ENCODE measurements around the gene PWP2. TPM values are rescaled to one million over a fixed set of nuclear protein-coding genes. Genes with fewer than 3 reads are reported as not detected.
"Not testable (repeated sequence)": the region's sequence is repeated elsewhere in the genome, so short reads cannot be mapped to it uniquely, and the experiment has no call there.

Gene PWP2
- total RNA-seq, 1 donor from 2014 or later, result 20.4 TPM

GRCh38 chr21:44090325-44090724 lies 16.9 kb upstream of the PWP2 start:
- H3K9me3 ChIP-seq, result no peaks in the 10 kb centered on the region
- TF ChIP-seq, protein P1, sequence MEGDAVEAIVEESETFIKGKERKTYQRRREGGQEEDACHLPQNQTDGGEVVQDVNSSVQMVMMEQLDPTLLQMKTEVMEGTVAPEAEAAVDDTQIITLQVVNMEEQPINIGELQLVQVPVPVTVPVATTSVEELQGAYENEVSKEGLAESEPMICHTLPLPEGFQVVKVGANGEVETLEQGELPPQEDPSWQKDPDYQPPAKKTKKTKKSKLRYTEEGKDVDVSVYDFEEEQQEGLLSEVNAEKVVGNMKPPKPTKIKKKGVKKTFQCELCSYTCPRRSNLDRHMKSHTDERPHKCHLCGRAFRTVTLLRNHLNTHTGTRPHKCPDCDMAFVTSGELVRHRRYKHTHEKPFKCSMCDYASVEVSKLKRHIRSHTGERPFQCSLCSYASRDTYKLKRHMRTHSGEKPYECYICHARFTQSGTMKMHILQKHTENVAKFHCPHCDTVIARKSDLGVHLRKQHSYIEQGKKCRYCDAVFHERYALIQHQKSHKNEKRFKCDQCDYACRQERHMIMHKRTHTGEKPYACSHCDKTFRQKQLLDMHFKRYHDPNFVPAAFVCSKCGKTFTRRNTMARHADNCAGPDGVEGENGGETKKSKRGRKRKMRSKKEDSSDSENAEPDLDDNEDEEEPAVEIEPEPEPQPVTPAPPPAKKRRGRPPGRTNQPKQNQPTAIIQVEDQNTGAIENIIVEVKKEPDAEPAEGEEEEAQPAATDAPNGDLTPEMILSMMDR (IDR thresholded peaks at IDR 0.05), result no peak
- TF ChIP-seq POLR2AphosphoS5 (IDR thresholded peaks at IDR 0.05; ENCODE audit: insufficient read depth in 1 of 2, low read depth in 1 of 2), result no peak
- no peak for TF ChIP-seq POLR2A (IDR thresholded peaks at IDR 0.05)
- no peak overlapping the region for H3K27ac ChIP-seq
- H3K36me3 ChIP-seq, result peaks cover 0 to 68% of the 10 kb centered on the region in 2 donors
- H3K4me1 ChIP-seq, result no peaks in the 10 kb centered on the region
- no peak for DNase-seq (ENCODE audit: extremely low spot score in 2 of 2)
- intact Hi-C loops (cut with DNase I), result no loop called here
- H3K27me3 ChIP-seq, result no peaks in the 10 kb centered on the region
- no peak overlapping the region for H3K4me3 ChIP-seq

DNA sequence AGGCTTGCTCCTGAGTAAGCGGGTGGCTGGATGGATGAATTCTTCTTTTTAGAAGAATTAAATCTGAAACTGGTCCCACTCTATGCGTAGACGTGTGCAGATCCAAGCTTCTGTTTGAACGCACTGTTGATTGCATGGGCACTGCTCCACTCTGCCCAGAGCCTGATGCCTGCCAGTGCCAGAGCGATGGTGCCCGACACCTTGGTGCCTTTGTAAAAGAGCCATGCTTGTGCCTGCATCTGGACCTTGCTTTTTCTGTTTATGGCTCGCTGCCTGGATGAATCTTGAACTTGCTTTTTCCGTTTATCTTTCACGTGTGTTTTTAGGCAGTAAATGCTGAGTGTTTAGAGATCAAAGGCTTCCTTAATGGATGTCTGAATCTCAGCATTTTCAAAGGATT lies 15.0 kb upstream of the PWP2 start:
- TF ChIP-seq POLR2A (IDR thresholded peaks at IDR 0.05), result no peak
- TF ChIP-seq, protein P1 (IDR thresholded peaks at IDR 0.05), result no peak
- no peak for TF ChIP-seq POLR2AphosphoS5 (IDR thresholded peaks at IDR 0.05; ENCODE audit: insufficient read depth in 1 of 2, low read depth in 1 of 2)
- Histone ChIP-seq H3K27me3 (no peaks in the 10 kb centered on the region), H3K36me3 (peaks cover 0 to 57% of the 10 kb centered on the region in 2 donors), H3K9me3 (no peaks in the 10 kb centered on the region), H3K27ac (no peak overlapping the region), H3K4me3 (no peak overlapping the region), H3K4me1 (no peaks in the 10 kb centered on the region)
- intact Hi-C loops (cut with DNase I), result no loop called here
- DNase-seq (ENCODE audit: extremely low spot score in 2 of 2), result no peak

DNA sequence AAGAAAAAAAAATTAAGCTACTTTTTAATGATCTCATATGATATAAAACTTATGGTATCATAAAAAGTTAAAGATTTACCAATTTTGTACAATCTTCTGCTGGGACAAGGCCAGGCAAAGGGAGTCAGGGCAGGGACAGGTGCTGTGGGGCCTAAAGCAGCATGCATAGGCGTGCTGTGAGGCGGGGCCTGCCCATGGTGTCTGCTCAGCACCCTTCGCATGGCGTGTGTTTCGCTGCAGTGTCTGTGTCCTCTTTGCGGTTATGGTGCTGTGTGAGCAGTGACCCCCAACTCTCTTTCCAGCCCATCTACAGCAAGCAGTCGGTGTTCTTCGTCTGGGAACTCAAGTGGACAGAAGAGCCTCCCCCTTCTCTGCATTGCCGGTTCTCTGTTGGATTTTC lies 13.4 kb upstream of the PWP2 start:
- no peak overlapping the region for H3K4me3 ChIP-seq
- H3K4me1 ChIP-seq, result no peaks in the 10 kb centered on the region
- intact Hi-C loops (cut with DNase I), result no loop called here
- TF ChIP-seq, protein P1 (IDR thresholded peaks at IDR 0.05), result no peak
- TF ChIP-seq POLR2A (IDR thresholded peaks at IDR 0.05), result no peak
- TF ChIP-seq POLR2AphosphoS5 (IDR thresholded peaks at IDR 0.05; ENCODE audit: insufficient read depth in 1 of 2, low read depth in 1 of 2), result no peak
- no peaks in the 10 kb centered on the region for H3K27me3 ChIP-seq
- H3K27ac ChIP-seq, result no peak overlapping the region
- no peak for DNase-seq (ENCODE audit: extremely low spot score in 2 of 2)
- peaks cover 0 to 42% of the 10 kb centered on the region in 2 donors for H3K36me3 ChIP-seq
- H3K9me3 ChIP-seq, result no peaks in the 10 kb centered on the region

DNA sequence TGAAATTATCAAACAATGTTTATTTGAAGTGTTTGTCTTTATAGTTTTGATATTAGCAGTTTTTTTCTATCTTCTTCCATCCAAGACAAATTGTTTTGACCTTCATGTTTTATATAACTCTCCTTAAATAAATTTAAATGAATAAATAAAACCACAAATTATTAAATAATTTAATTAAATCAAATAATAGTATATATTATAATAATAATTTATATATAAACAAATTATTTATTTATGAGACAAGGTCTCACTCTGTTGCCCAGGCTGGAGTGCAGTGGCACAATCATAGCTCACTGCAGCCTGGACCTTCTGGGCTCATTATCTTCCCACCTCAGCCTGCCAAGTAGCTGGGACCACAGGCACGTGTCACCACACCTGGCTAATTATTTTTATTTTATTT lies 12.4 kb upstream of the PWP2 start:
- intact Hi-C loops (cut with DNase I), result no loop called here
- DNase-seq (ENCODE audit: extremely low spot score in 2 of 2), result no peak
- Histone ChIP-seq H3K9me3 (no peaks in the 10 kb centered on the region), H3K36me3 (peaks cover 0 to 37% of the 10 kb centered on the region in 2 donors), H3K27me3 (no peaks in the 10 kb centered on the region), H3K4me1 (no peaks in the 10 kb centered on the region), H3K4me3 (no peak overlapping the region), H3K27ac (no peak overlapping the region)
- TF ChIP-seq POLR2AphosphoS5 (IDR thresholded peaks at IDR 0.05; ENCODE audit: insufficient read depth in 1 of 2, low read depth in 1 of 2) (no peak), POLR2A (IDR thresholded peaks at IDR 0.05) (no peak)
- TF ChIP-seq, protein P1 (IDR thresholded peaks at IDR 0.05), result no peak

DNA sequence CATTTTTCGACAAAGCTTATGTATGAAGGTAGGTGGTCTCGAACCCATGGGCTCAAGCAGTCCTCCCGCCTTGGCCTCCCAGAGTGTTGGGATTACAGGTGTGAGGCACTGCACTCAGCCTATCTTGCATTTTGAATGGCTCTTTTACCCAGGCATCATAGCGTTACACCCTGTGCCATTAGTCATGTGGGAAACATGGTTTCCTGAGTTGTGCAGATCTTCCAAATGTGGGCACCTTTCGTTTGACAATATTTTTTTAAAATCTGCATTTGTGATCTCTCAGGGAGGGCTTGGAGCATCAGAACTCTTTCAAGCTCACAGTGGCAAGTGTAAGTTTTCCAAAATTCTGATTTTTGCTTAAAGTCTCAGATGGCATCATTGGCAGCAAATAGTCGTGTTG lies 8.7 kb upstream of the PWP2 start:
- H3K27me3 ChIP-seq; H3K4me1 ChIP-seq; DNase-seq (ENCODE audit: extremely low spot score in 2 of 2); H3K27ac ChIP-seq; intact Hi-C loops (cut with DNase I); H3K9me3 ChIP-seq; H3K4me3 ChIP-seq: not testable (repeated sequence)
- peaks cover 0 to 13% of the 10 kb centered on the region in 2 donors for H3K36me3 ChIP-seq

DNA sequence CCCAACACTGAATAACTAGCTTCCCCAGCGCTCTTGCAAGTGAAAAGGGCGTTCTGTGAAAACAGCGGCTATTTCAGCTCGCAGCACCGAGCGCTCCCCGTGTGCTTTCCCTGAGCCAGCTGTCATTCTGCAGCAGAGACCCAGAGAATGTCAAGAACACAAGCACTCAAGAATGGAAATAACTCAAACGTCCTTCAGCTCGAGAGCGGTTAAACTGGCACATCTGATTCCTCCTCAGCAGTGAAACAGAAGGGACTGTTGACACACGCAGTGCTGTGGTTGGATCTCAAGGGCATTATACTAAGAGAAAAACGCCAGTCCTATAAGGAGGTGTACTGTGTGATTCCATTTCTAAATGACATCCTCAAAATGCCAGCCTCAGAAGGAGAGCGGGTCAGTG lies 8.2 kb upstream of the PWP2 start:
- H3K27ac ChIP-seq; H3K4me1 ChIP-seq; intact Hi-C loops (cut with DNase I); DNase-seq (ENCODE audit: extremely low spot score in 2 of 2); H3K27me3 ChIP-seq; H3K36me3 ChIP-seq; H3K4me3 ChIP-seq; H3K9me3 ChIP-seq: not testable (repeated sequence)

- intact Hi-C loops (cut with DNase I); H3K9me3 ChIP-seq; H3K36me3 ChIP-seq; H3K27me3 ChIP-seq; H3K27ac ChIP-seq; H3K4me1 ChIP-seq; DNase-seq (ENCODE audit: extremely low spot score in 2 of 2): not testable (repeated sequence)
- H3K4me3 ChIP-seq, result peak overlapping the region; percentile 39 to 40
Observed at GRCh38 chr21:44107589-44107988, 390 bp downstream of the PWP2 start.

DNA sequence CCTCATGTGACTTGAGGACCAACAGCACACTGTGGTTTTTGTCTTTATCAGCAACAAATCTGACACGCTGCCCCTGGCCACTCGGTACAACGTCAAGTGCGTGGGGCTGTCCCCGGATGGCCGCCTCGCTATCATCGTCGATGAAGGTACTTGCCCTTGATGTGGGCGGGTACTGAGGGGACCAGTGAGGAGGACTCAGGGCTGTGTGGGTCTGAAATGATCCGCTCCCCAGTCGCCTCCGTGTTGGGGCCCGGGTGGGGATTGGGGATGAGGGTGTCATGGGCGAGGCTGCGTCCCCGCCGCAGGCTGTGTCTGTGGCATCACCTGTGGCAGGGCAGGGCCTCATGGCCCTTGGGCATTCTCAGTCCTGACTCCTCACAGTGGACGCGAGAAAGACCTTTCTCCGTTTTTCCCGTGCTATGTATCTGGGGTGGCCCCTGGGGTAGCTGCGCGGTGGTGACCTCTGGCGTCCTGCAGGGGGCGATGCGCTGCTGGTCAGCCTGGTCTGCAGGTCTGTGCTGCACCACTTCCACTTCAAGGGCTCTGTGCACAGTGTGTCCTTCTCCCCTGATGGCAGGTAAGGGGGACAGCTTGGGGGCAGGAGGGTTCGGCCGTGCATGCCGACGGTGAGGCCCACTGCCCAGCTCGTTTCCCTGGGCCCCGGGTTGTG lies 6.6 kb downstream of the PWP2 start:
- H3K27ac ChIP-seq; H3K4me1 ChIP-seq; H3K9me3 ChIP-seq; H3K27me3 ChIP-seq; intact Hi-C loops (cut with DNase I); DNase-seq (ENCODE audit: extremely low spot score in 2 of 2); H3K36me3 ChIP-seq; H3K4me3 ChIP-seq: not testable (repeated sequence)

DNA sequence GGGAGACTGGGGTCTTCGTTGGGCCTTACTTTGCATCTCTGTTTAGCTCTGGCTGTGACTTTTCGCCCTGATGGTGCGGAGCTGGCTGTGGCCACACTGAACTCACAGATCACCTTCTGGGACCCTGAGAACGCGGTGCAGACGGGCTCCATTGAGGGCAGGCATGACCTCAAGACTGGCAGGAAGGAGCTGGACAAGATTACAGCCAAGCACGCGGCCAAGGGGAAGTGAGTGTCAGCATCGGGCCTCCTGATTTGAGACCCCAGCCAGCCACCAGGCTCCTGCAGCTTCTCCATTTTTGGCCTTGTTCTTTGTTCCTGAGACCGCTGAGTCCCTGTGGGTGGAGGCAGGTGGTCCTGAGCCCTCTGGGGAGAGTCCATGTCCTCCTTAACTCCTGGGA lies 14.9 kb downstream of the PWP2 start:
- H3K4me3 ChIP-seq; intact Hi-C loops (cut with DNase I); H3K27ac ChIP-seq; H3K27me3 ChIP-seq; H3K4me1 ChIP-seq; H3K36me3 ChIP-seq; DNase-seq (ENCODE audit: extremely low spot score in 2 of 2); H3K9me3 ChIP-seq: not testable (repeated sequence)
